ENCODE results near the gene PAGR1. TPM values are rescaled to one million over a fixed set of nuclear protein-coding genes. Genes with fewer than 3 reads are reported as not detected.

The PAGR1 gene
- total and polyA plus RNA-seq, 10 of the 15 experiments (the other 5 are each of a cell fraction or from before 2014, with no cell fraction given) = 1.1 to 57.7 (median 23.4) TPM

DNA sequence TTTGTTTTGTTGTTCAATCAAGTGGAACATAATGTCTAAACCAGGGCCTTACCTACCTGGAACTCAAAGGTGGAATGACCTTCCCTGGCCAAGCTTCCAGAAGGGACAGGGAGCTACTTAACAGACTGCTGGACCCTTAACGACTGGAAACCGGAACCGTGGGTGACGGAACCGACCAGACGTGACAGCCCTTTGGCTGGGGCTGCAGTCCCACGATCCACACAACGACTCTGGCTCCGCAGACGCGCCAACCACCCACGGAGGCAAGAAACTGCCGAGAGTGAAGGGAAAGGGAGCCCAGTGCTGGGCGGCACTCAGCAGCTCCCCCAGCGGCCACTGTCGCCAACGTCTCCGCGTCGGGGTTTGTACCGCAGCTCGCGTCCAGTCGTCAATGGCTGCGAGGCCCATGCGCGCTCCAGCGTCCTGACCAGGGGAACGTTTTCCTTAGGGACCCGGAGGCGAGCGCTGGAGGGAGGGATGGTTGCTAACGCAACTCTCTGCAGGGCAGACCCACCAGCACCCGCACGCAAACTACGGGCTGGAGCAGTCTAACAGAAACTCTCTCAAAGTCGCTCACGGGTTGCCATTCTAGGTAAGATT is 31.0 kb upstream of the PAGR1 start:
- H2AFZ ChIP-seq (ENCODE audit: control insufficient read depth, low read depth, low read length) = peak overlapping the region; percentile 88
- peak overlapping the region; percentile 15; the same call in 1 of the 2 replicates for H3K4me3 ChIP-seq
- ChIA-PET SMC1A (ENCODE audit: uncharacterized antibody, unreplicated experiment) (interaction anchor here (0.6 to 2.2 kb wide), 8 partner anchors 19 to 104 kb away, joined by 3 to 10 read pairs (median 4); no protein-coding TSS in a partner anchor), POLR2A (interaction anchor here (1.0 to 1.3 kb wide), 3 partner anchors 10 to 53 kb away, joined by 3 to 4 read pairs (median 4); no protein-coding TSS in a partner anchor), RAD21 (ENCODE audit: unreplicated experiment) (interaction anchor here (0.5 to 1.6 kb wide), 10 partner anchors 29 to 85 kb away, joined by 3 to 8 read pairs (median 4); partner anchors contain the start of gene PAGR1), CTCF (interaction anchor here (0.6 to 3.4 kb wide), 22 partner anchors 9 to 468 kb away, joined by 3 to 24 read pairs (median 4); no protein-coding TSS in a partner anchor)
- no peak overlapping the region; the same call in 1 of the 2 replicates for H3K9ac ChIP-seq (ENCODE audit: control insufficient read depth, insufficient read depth, low read length)
- H3K27me3 ChIP-seq (replicated peaks in 1 of 2; ENCODE audit: control insufficient read depth in 2 of 2, insufficient read depth in 2 of 2, low read length in 1 of 2) = no peaks in the 10 kb centered on the region
- FAIRE-seq (no peak), DNase-seq (ENCODE audit: low read depth, low spot score) (no peak), ATAC-seq (peak; percentile 89)
- intact Hi-C loops (cut with micrococcal nuclease; ENCODE audit: unreplicated experiment) = loop anchor here (5.0 kb wide), 1 partner anchor 38 kb away; the partner anchor contains the start of gene C16orf54
- H3K27ac ChIP-seq (ENCODE audit: control insufficient read depth, insufficient read depth) = no peak overlapping the region
- no peaks in the 10 kb centered on the region for H4K20me1 ChIP-seq (ENCODE audit: control insufficient read depth, insufficient read depth)
- BruUV-seq (replicated peaks) = no TSS peak
- H3K4me2 ChIP-seq (ENCODE audit: control insufficient read depth, insufficient read depth) = peak overlapping the region; percentile 76
- H3K9me3 ChIP-seq (replicated peaks; ENCODE audit: control insufficient read depth, insufficient read depth, low read length) = no peaks in the 10 kb centered on the region
- H3K36me3 ChIP-seq (ENCODE audit: control insufficient read depth in 2 of 2, insufficient read depth in 2 of 2, low read length in 1 of 2) = no peaks in the 10 kb centered on the region
- peaks cover 2% of the 10 kb centered on the region for H3K79me2 ChIP-seq (ENCODE audit: control insufficient read depth, insufficient read depth, low read length)
- in situ Hi-C loops (cut with MboI) = loop anchor here (5.0 kb wide), 1 partner anchor 53 kb away; no protein-coding TSS in a partner anchor
- 14% methylated on average over 38 of the region's 38 CpGs for WGBS (ENCODE audit: insufficient coverage, insufficient replicate concordance, low lambda C conversion rate, missing lambda C conversion rate)
- peaks cover 13% of the 10 kb centered on the region for H3K4me1 ChIP-seq (ENCODE audit: control insufficient read depth, insufficient read depth, low read length)
- TF ChIP-seq, protein P1, sequence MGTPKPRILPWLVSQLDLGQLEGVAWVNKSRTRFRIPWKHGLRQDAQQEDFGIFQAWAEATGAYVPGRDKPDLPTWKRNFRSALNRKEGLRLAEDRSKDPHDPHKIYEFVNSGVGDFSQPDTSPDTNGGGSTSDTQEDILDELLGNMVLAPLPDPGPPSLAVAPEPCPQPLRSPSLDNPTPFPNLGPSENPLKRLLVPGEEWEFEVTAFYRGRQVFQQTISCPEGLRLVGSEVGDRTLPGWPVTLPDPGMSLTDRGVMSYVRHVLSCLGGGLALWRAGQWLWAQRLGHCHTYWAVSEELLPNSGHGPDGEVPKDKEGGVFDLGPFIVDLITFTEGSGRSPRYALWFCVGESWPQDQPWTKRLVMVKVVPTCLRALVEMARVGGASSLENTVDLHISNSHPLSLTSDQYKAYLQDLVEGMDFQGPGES (IDR thresholded peaks at IDR 0.05) = no peak
- TF ChIP-seq POLR2A (IDR thresholded peaks at IDR 0.05; ENCODE audit: low read depth, low read length) (0 out of 2 replicates have a peak, but pooled peaks have one; percentile 36), SPI1 (IDR thresholded peaks at IDR 0.05; ENCODE audit: borderline replicate concordance, insufficient read depth, low read depth, low read length) (no peak), ESRRA (IDR thresholded peaks at IDR 0.05; ENCODE audit: low read length) (no peak), IKZF2 (IDR thresholded peaks at IDR 0.05) (0 out of 4 replicates have a peak, but pooled peaks of 1 of the 2 experiments have one; percentile 5), CREM (IDR thresholded peaks at IDR 0.05; ENCODE audit: low read depth) (peak; percentile 49; the same call in 1 of the 2 replicates), SREBF1 (IDR thresholded peaks at IDR 0.05; ENCODE audit: low read length) (no peak), SMC3 (IDR thresholded peaks at IDR 0.05; ENCODE audit: borderline replicate concordance, low read length) (peak; percentile 34; the same call in 1 of the 2 replicates), SMAD5 (IDR thresholded peaks at IDR 0.05; ENCODE audit: low read depth) (no peak), CBX5 (IDR thresholded peaks at IDR 0.05; ENCODE audit: low read depth) (0 out of 2 replicates have a peak, but pooled peaks have one; percentile 74), IKZF1 (conservative IDR thresholded peaks at IDR 0.05) (peak; percentile 48; the same call in 1 of the 2 replicates), MEF2B (IDR thresholded peaks at IDR 0.05; ENCODE audit: partially characterized antibody, poor library complexity, severe bottlenecking) (no peak), GATAD2B (conservative IDR thresholded peaks at IDR 0.05; ENCODE audit: low read depth) (0 out of 2 replicates have a peak, but pooled peaks have one; percentile 20), DPF2 (IDR thresholded peaks at IDR 0.05) (0 out of 2 replicates have a peak, but pooled peaks have one; percentile 32), NRF1 (conservative IDR thresholded peaks at IDR 0.05; ENCODE audit: low read depth, low read length) (no peak), RAD21 (IDR thresholded peaks at IDR 0.05; ENCODE audit: insufficient read depth, low read depth, low read length) (peak; percentile 60)
- TF ChIP-seq, protein P2, sequence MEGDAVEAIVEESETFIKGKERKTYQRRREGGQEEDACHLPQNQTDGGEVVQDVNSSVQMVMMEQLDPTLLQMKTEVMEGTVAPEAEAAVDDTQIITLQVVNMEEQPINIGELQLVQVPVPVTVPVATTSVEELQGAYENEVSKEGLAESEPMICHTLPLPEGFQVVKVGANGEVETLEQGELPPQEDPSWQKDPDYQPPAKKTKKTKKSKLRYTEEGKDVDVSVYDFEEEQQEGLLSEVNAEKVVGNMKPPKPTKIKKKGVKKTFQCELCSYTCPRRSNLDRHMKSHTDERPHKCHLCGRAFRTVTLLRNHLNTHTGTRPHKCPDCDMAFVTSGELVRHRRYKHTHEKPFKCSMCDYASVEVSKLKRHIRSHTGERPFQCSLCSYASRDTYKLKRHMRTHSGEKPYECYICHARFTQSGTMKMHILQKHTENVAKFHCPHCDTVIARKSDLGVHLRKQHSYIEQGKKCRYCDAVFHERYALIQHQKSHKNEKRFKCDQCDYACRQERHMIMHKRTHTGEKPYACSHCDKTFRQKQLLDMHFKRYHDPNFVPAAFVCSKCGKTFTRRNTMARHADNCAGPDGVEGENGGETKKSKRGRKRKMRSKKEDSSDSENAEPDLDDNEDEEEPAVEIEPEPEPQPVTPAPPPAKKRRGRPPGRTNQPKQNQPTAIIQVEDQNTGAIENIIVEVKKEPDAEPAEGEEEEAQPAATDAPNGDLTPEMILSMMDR (IDR thresholded peaks at IDR 0.05 in 2 of 3, conservative IDR thresholded peaks at IDR 0.05 in 1 of 3; ENCODE audit: control insufficient read depth in 2 of 3, extremely low read depth in 1 of 3, insufficient read depth in 1 of 3, low read depth in 3 of 3, low read length in 3 of 3) = peak; percentile 63 to 84 (median 82)
- TF ChIP-seq, protein P3, sequence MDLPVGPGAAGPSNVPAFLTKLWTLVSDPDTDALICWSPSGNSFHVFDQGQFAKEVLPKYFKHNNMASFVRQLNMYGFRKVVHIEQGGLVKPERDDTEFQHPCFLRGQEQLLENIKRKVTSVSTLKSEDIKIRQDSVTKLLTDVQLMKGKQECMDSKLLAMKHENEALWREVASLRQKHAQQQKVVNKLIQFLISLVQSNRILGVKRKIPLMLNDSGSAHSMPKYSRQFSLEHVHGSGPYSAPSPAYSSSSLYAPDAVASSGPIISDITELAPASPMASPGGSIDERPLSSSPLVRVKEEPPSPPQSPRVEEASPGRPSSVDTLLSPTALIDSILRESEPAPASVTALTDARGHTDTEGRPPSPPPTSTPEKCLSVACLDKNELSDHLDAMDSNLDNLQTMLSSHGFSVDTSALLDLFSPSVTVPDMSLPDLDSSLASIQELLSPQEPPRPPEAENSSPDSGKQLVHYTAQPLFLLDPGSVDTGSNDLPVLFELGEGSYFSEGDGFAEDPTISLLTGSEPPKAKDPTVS (IDR thresholded peaks at IDR 0.05; ENCODE audit: low read depth, low read length) = no peak
